SK-N-MC (cell line): ENCODE measurements around the gene CTU1.

ENCODE experiments used
- EZH2 ChIP-seq: fragments of 200-600 bp; sonication (generic); IDR thresholded peaks from one replicate; pipeline ENCODE4 v1.6.1; 2017; ENCODE audit warnings: antibody characterized with exemption
- POLR2AphosphoS5 ChIP-seq: IDR thresholded peaks from 2 replicates; pipeline ENCODE4 v1.6.1; 2012; ENCODE audit warnings: mild to moderate bottlenecking, low read depth, low read length, borderline replicate concordance

- TF ChIP-seq POLR2AphosphoS5 (no peak), EZH2 (no peak)
These were observed 10.4 kb downstream of the CTU1 start for GRCh38 chr19:51097796-51098195.
